Activated T-cell treated with anti-CD3 and anti-CD28 coated beads, Interleukin-2, amount 50 U/mL, for 72 hours (primary cell): Measurements from ENCODE around the gene CSNK1A1L. TPM values are rescaled to one million over a fixed set of nuclear protein-coding genes. Genes with fewer than 3 reads are reported as not detected.

ENCODE experiments used
- ATAC-seq, 2 donors: fragments of 150-1000 bp; cut with Tn5 transposase; replicated peaks in 1 of 2; 2 replicates each; pipeline ENCODE4 v1.10.0; 2021; ENCODE audit warnings: moderate library complexity in 2 of 2, mild to moderate bottlenecking in 1 of 2
- DNase-seq, 2 donors: peaks; one replicate each; pipeline ENCODE4 v3.0.0; 2021 to 2022; ENCODE audit warnings: mixed read lengths in 1 of 2
- H3K27ac Mint-ChIP-seq: one replicate; pipeline ENCODE4 v1.8.0; 2022; ENCODE audit warnings: mild to moderate bottlenecking, moderate library complexity, mixed read lengths
- H3K27me3 Mint-ChIP-seq: one replicate; pipeline ENCODE4 v1.8.0; 2022; ENCODE audit warnings: low read depth, mixed read lengths
- H3K36me3 Mint-ChIP-seq, 2 donors: one replicate each; pipeline ENCODE4 v1.8.0; 2022; ENCODE audit warnings: mixed read lengths in 2 of 2, mild to moderate bottlenecking in 1 of 2; ENCODE audit not compliant: insufficient read depth in 2 of 2
- H3K4me1 Mint-ChIP-seq: one replicate; pipeline ENCODE4 v1.8.0; 2022; ENCODE audit warnings: low read depth, mixed read lengths
- H3K4me3 Mint-ChIP-seq, 2 donors: one replicate each; pipeline ENCODE4 v1.8.0; 2022; ENCODE audit warnings: mild to moderate bottlenecking in 2 of 2, mixed read lengths in 2 of 2, moderate library complexity in 2 of 2
- H3K9me3 Mint-ChIP-seq, 2 donors: one replicate each; pipeline ENCODE4 v1.8.0; 2022; ENCODE audit warnings: mixed read lengths in 2 of 2
- total RNA-seq, 2 donors: library from RNA; stranded (reverse); gene quantifications; one replicate each; pipeline ENCODE4 v1.2.3, GENCODE V29; 2022

The CSNK1A1L gene
- total RNA-seq, 2 donors from 2014 or later, result not detected

- Mint-ChIP-seq H3K4me3 (no peak overlapping the region), H3K9me3 (no peaks in the 10 kb centered on the region), H3K27ac (no peak overlapping the region), H3K4me1 (no peaks in the 10 kb centered on the region), H3K27me3 (peaks cover 19% of the 10 kb centered on the region), H3K36me3 (no peaks in the 10 kb centered on the region)
- ATAC-seq (no peak), DNase-seq (no peak)
These were observed 8.4 kb downstream of the CSNK1A1L start for GRCh38 chr13:37097076-37097475.

DNA sequence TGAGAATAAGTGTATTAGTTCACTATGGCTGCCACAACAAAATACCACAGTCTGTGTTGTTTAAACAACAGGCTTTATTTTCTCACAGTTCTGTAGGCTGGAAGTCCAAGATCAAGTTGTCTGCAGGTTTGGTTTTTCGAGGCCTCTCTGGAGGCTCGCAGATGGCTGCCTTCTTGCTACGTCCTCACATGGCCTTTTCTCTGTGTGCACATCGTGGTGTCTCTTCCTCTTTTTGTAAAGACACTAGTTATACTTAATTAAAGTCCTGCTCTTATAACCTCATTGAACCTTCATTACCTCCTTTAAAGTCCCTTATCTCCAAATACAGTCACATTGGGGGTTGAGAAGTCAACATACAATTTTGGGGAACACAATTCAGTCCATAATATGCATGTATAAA is 10.6 kb downstream of the CSNK1A1L start:
- ATAC-seq (no peak), DNase-seq (no peak)
- Mint-ChIP-seq H3K4me1 (no peaks in the 10 kb centered on the region), H3K27ac (no peak overlapping the region), H3K9me3 (no peaks in the 10 kb centered on the region), H3K27me3 (peaks cover 19% of the 10 kb centered on the region), H3K4me3 (no peak overlapping the region), H3K36me3 (no peaks in the 10 kb centered on the region)

- Mint-ChIP-seq H3K9me3 (no peaks in the 10 kb centered on the region), H3K27me3 (peaks cover 19% of the 10 kb centered on the region), H3K27ac (no peak overlapping the region), H3K4me3 (no peak overlapping the region), H3K36me3 (no peaks in the 10 kb centered on the region), H3K4me1 (no peaks in the 10 kb centered on the region)
- no peak for DNase-seq
- ATAC-seq, result no peak
These were observed 11.4 kb downstream of the CSNK1A1L start for GRCh38 chr13:37094099-37094498.

- H3K27ac Mint-ChIP-seq, result no peak overlapping the region
- no peak overlapping the region for H3K4me3 Mint-ChIP-seq
- no peaks in the 10 kb centered on the region for H3K36me3 Mint-ChIP-seq
- no peak for ATAC-seq
- DNase-seq, result no peak
- H3K9me3 Mint-ChIP-seq, result no peaks in the 10 kb centered on the region
- H3K4me1 Mint-ChIP-seq, result no peaks in the 10 kb centered on the region
- peaks cover 16% of the 10 kb centered on the region for H3K27me3 Mint-ChIP-seq
These were observed 13.6 kb downstream of the CSNK1A1L start for GRCh38 chr13:37091835-37092234.

DNA sequence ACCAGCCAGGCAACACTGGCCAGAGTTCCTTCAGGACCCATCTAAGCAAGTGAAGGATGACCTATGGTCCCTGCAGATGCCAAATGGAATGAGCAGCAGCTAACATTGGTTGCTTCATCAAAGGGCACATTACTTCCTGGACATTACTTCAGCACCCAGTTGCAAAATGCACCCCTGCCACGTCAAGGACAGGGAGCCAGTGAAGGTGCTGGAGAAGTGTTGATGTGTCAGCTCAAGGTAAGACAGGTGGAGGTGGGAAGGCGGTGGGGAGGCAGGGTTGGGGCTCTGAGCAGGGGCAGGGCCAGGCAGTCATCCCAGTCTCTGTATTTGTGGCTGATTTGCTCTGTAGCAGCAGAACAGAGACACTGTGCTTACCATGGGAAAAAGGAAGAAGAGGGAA is 14.6 kb downstream of the CSNK1A1L start:
- no peak overlapping the region for H3K4me3 Mint-ChIP-seq
- no peaks in the 10 kb centered on the region for H3K36me3 Mint-ChIP-seq
- no peaks in the 10 kb centered on the region for H3K9me3 Mint-ChIP-seq
- no peaks in the 10 kb centered on the region for H3K4me1 Mint-ChIP-seq
- ATAC-seq (no peak), DNase-seq (no peak)
- peaks cover 16% of the 10 kb centered on the region for H3K27me3 Mint-ChIP-seq
- H3K27ac Mint-ChIP-seq, result no peak overlapping the region

GRCh38 chr13:37089495-37089894 is 16.0 kb downstream of the CSNK1A1L start:
- H3K9me3 Mint-ChIP-seq, result no peaks in the 10 kb centered on the region
- H3K36me3 Mint-ChIP-seq, result no peaks in the 10 kb centered on the region
- ATAC-seq, result no peak
- DNase-seq, result no peak
- no peak overlapping the region for H3K27ac Mint-ChIP-seq
- peaks cover 16% of the 10 kb centered on the region for H3K27me3 Mint-ChIP-seq
- no peaks in the 10 kb centered on the region for H3K4me1 Mint-ChIP-seq
- H3K4me3 Mint-ChIP-seq, result no peak overlapping the region

- H3K9me3 Mint-ChIP-seq, result no peaks in the 10 kb centered on the region
- H3K27ac Mint-ChIP-seq, result no peak overlapping the region
- H3K36me3 Mint-ChIP-seq, result no peaks in the 10 kb centered on the region
- H3K27me3 Mint-ChIP-seq, result peaks cover 7% of the 10 kb centered on the region
- no peaks in the 10 kb centered on the region for H3K4me1 Mint-ChIP-seq
- ATAC-seq (no peak), DNase-seq (no peak)
- H3K4me3 Mint-ChIP-seq, result no peak overlapping the region
These were observed 18.0 kb downstream of the CSNK1A1L start for GRCh38 chr13:37087486-37087885.

GRCh38 chr13:37085606-37086005 is 19.9 kb downstream of the CSNK1A1L start:
- Mint-ChIP-seq H3K36me3 (no peaks in the 10 kb centered on the region), H3K27me3 (peaks cover 7% of the 10 kb centered on the region), H3K4me1 (no peaks in the 10 kb centered on the region), H3K9me3 (no peaks in the 10 kb centered on the region), H3K27ac (no peak overlapping the region), H3K4me3 (no peak overlapping the region)
- ATAC-seq (no peak), DNase-seq (no peak)

- Mint-ChIP-seq H3K36me3 (no peaks in the 10 kb centered on the region), H3K27me3 (no peaks in the 10 kb centered on the region), H3K27ac (no peak overlapping the region), H3K4me1 (no peaks in the 10 kb centered on the region), H3K4me3 (no peak overlapping the region), H3K9me3 (no peaks in the 10 kb centered on the region)
- ATAC-seq (no peak), DNase-seq (no peak)
These were observed 28.6 kb downstream of the CSNK1A1L start for GRCh38 chr13:37076818-37077217.

DNA sequence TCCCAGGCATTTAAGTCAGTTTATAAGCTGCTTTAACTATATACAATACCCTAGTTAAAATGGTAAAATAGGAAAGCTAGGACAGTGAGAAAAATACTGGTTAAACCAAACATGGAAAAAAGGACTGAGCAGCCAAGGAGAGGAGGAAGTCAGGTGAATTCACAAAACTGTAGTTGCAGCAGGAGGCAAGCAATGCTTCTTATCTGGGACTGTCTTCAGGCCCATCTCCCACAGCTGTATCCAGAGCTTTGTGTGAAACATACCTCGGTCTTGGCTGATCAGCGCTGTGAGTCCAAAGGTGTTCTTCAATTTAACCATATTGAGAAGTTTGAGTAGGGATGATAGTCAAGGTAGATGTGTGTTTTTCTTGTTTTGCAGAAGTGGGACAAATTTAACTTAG is 30.3 kb downstream of the CSNK1A1L start:
- Mint-ChIP-seq H3K36me3 (no peaks in the 10 kb centered on the region), H3K4me3 (no peak overlapping the region), H3K9me3 (no peaks in the 10 kb centered on the region), H3K27ac (no peak overlapping the region), H3K4me1 (no peaks in the 10 kb centered on the region), H3K27me3 (no peaks in the 10 kb centered on the region)
- ATAC-seq (no peak), DNase-seq (no peak)

DNA sequence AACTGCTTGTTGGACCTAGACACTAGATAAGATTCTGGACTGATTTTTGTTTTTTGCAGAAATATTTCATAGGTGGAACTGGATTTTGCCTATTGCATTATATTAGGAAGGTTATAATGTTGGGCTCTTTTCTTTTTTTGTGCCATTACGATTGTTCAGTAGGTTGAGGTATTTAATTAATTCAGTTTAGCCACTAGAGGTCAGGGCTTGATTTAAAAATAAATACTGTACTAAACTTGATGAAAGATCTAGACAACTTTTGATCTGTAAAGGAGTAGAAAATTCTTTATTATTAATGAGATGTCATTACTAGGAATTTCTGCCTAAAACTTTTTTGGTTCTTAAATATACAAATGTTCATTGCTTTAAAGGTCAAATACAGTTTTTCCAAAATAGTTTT is 30.8 kb downstream of the CSNK1A1L start:
- Mint-ChIP-seq H3K4me3 (no peak overlapping the region), H3K4me1 (no peaks in the 10 kb centered on the region), H3K27me3 (no peaks in the 10 kb centered on the region), H3K36me3 (no peaks in the 10 kb centered on the region), H3K27ac (no peak overlapping the region), H3K9me3 (no peaks in the 10 kb centered on the region)
- ATAC-seq, result no peak
- DNase-seq, result no peak

DNA sequence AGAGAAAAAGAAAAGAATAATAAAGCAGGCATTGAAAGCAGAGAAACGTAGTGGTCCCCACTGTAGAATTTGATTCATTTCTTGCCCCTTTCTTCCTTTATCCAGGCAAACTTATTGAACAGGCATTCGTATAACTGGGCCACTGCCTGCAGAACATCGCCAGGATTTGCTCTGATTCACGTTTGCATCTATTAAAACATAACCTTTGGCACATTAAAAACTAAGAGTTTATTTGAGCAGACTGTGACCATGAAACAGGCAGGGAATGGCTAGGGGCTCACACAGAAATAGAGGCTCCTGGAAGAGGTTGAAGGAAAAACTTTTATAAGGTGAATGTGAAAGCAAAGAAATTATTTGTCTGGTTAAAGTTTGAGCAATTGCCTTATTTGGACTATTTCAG is 33.4 kb downstream of the CSNK1A1L start:
- H3K4me1 Mint-ChIP-seq, result no peaks in the 10 kb centered on the region
- DNase-seq, result no peak
- H3K9me3 Mint-ChIP-seq, result no peaks in the 10 kb centered on the region
- no peak overlapping the region for H3K27ac Mint-ChIP-seq
- ATAC-seq, result no peak
- no peak overlapping the region for H3K4me3 Mint-ChIP-seq
- no peaks in the 10 kb centered on the region for H3K36me3 Mint-ChIP-seq
- H3K27me3 Mint-ChIP-seq, result no peaks in the 10 kb centered on the region

- H3K4me1 Mint-ChIP-seq, result no peaks in the 10 kb centered on the region
- ATAC-seq, result no peak
- no peak overlapping the region for H3K27ac Mint-ChIP-seq
These were observed 34.5 kb downstream of the CSNK1A1L start for GRCh38 chr13:37070956-37071355.

DNA sequence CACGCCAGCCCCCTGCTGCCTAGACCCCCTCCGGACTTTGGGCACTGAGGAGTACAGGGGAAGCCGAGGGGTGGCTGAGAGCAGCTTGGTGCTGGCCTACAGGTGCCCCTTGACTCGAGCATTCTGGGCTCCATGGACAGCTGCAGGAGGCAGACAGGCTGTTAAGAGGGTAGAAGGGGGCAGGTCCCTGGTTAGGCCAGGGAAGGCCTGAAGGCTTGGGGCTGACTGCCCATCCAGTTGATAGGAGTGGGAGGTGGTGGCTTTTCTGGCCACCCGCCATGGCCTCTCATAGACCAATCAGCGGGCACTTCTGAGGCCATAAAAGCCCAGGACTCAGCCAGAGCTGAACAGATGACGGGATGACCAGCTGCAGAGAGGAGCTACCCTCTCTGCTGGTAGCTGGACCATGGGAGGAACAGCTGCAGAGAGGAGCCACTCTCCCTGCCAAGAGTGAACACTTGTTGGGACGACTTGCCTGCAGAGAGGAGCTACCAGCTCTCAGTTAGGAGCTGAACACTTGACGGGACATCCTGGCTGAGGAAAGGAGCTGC is 35.2 kb downstream of the CSNK1A1L start:
- Mint-ChIP-seq H3K36me3 (no peaks in the 10 kb centered on the region), H3K4me1 (no peaks in the 10 kb centered on the region), H3K9me3 (no peaks in the 10 kb centered on the region), H3K27me3 (no peaks in the 10 kb centered on the region), H3K4me3 (no peak overlapping the region), H3K27ac (no peak overlapping the region)
- ATAC-seq (no peak), DNase-seq (no peak)

More at GRCh38 chr13:37070956-37071355, 34.5 kb downstream of the CSNK1A1L start:
- no peaks in the 10 kb centered on the region for H3K27me3 Mint-ChIP-seq
- DNase-seq, result no peak
- no peaks in the 10 kb centered on the region for H3K9me3 Mint-ChIP-seq
- no peak overlapping the region for H3K4me3 Mint-ChIP-seq
- H3K36me3 Mint-ChIP-seq, result no peaks in the 10 kb centered on the region
